ENCODE measurements around the gene TRDN. TPM values are rescaled to one million over a fixed set of nuclear protein-coding genes. Genes with fewer than 3 reads are reported as not detected.

TRDN gene
- total RNA-seq, 1 experiment from 2014 or later, result 39.8 TPM

GRCh38 chr6:123677897-123678296, 41.1 kb upstream of the TRDN start (continued):
- TF ChIP-seq ATF2 (CRISPR knock-in tag; IDR thresholded peaks at IDR 0.05; ENCODE audit: borderline replicate concordance, low read depth) (no peak), IRF2 (CRISPR knock-in tag; IDR thresholded peaks at IDR 0.05; ENCODE audit: borderline replicate concordance, low read depth) (no peak), ARID4B (CRISPR knock-in tag; IDR thresholded peaks at IDR 0.05; ENCODE audit: borderline replicate concordance) (no peak)

GRCh38 chr6:123676793-123677192, 40.0 kb upstream of the TRDN start:
- Mint-ChIP-seq H3K9me3 (peaks cover 28% of the 10 kb centered on the region), H3K4me1 (peaks cover 4% of the 10 kb centered on the region), H3K36me3 (peaks cover 27% of the 10 kb centered on the region), H3K27me3 (ENCODE audit: low read depth) (no peaks in the 10 kb centered on the region; the same call in 1 of the 2 replicates), H3K4me3 (no peak overlapping the region), H3K27ac (no peak overlapping the region)
- ATAC-seq, result no peak
- TF ChIP-seq PRDM15 (CRISPR knock-in tag; IDR thresholded peaks at IDR 0.05) (no peak), ESRRA (CRISPR knock-in tag; IDR thresholded peaks at IDR 0.05; ENCODE audit: borderline replicate concordance) (no peak), GRHL2 (CRISPR knock-in tag; IDR thresholded peaks at IDR 0.05; ENCODE audit: insufficient replicate concordance, severe bottlenecking) (no peak), ATF3 (CRISPR knock-in tag; conservative IDR thresholded peaks at IDR 0.05) (no peak), ATF1 (CRISPR knock-in tag; IDR thresholded peaks at IDR 0.05) (no peak), E2F1 (CRISPR knock-in tag; IDR thresholded peaks at IDR 0.05) (no peak), NR1H2 (CRISPR knock-in tag; IDR thresholded peaks at IDR 0.05) (no peak), USF1 (CRISPR knock-in tag; IDR thresholded peaks at IDR 0.05) (no peak), HMGA2 (CRISPR knock-in tag; IDR thresholded peaks at IDR 0.05) (no peak), ZNF317 (CRISPR knock-in tag; IDR thresholded peaks at IDR 0.05; ENCODE audit: borderline replicate concordance, low read depth) (no peak), MAX (CRISPR knock-in tag; IDR thresholded peaks at IDR 0.05) (no peak), ZNF423 (CRISPR knock-in tag; IDR thresholded peaks at IDR 0.05) (no peak), SP1 (CRISPR knock-in tag; conservative IDR thresholded peaks at IDR 0.05) (no peak)
- ChIA-PET CTCF (no interaction called here), POLR2A (no interaction called here)
- no peak for DNase-seq (ENCODE audit: low spot score)
